ENCODE data around the gene IQGAP2.
A peak's percentile ranks its signal among the peaks of the same experiment; 100 is the strongest.

Gene IQGAP2

DNA sequence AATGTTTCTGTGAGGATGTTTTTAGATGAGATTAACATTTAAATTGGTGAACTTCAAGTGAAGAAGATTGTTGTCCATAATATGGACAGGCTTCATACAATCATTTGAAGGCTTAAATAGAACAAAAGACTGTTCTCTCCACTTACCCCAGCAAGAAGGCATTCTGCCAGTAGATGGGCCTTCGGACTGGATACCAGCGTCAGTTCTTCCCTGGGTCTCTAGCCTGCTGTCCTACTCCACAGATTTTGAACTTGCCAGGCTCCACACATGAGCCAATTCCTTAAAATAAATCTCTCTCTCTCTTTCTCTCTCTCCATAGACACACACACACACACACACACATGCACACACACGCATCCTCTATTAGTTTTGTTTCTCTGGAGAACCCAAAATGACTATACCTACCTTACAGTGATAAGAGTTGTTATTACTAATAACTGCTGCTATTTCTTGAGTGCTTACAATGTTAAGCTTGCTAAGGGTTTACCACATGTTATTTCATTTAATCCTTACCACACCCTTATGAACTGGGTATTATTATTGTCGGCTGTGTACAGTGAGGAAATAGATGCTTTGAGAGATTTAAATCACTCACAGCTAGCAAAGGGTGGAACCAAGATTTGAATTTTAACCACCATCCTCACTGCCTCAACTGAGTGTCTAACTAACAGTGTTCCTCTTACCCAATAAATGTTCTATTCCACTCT, 19.8 kb upstream of the IQGAP2 start:
- no peak for DNase-seq (ENCODE audit: low read depth in 3 of 3)

DNA sequence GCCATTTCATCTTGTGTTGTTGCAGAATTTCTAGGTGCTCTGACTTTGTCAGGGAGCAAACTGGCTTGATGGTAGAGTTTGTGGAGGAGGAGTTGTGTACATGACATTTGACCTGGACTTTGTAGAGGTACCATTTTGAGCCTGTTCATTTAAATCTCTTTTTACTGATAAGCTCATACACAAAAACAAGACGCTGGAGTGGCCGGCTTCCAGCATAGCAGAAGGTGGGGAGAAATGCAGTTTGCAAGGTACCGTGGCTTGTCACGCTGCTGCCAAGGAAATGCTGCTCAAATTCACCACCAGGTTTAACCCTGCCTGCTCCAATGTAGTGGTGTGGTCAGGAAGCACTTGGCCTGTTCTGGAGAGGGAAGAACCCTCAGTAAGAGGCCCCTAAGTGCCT, 18.9 kb upstream of the IQGAP2 start:
- no peak for DNase-seq (ENCODE audit: low read depth in 3 of 3)

DNA sequence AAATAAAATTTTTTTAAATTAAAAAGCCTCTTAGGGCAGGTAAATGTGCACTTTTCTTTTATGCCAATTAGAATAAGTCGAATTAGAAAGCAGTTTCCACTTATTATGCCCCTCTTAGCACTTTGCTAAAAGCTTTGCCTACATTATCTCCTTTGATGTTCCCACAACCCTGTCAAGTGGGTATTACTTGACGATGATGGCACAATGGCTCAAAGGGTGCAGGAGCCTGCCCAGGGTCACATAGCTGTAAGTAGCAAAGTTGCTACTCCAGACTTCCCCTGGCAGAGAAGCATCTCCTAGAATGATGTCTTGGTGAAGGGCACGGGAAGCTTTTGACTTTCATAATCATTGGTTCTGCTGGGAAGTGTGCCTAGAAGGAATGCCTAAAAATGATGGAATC, 18.4 kb upstream of the IQGAP2 start:
- DNase-seq (ENCODE audit: low read depth in 3 of 3) = no peak

DNA sequence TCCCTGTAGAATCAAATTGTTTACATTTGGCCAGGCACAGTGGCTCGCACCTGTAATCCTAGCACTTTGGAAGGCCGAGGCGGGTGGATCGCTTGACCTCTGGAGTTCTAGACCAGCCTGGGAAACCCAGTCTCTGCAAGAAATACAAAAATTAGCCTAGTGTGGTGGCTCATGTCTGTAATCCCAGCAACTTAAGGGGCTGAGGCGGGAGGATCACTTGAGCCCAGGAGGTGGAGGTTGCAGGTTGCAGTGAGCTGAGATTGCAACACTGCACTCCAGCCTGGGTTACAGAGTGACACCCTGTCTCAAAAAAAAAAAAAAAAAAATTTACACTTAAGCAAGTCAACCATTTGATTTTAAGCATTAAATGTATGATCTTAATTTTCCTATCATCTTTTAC, 17.5 kb upstream of the IQGAP2 start:
- DNase-seq (ENCODE audit: low read depth in 3 of 3) = no peak

DNA sequence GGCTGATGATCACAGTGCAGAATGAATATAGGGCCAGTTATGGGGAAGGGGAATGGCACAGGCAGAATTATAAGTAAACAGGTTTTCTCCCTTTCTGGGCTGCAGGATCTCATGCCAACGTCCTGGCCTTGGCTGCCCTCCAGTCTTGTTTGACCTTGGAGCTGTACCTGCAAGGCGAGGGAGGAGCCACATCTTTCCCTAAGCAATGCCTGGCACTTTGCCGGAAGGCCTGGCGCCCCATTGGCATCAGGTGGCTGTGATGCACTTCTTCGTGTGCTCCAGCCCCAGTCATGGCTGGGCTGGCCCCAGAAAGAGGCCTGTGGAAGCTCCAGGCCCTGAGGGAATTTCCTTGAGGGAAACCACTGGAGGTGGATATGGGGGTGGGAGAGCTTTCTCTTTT, 16.7 kb upstream of the IQGAP2 start:
- no peak for DNase-seq (ENCODE audit: low read depth in 3 of 3)

DNA sequence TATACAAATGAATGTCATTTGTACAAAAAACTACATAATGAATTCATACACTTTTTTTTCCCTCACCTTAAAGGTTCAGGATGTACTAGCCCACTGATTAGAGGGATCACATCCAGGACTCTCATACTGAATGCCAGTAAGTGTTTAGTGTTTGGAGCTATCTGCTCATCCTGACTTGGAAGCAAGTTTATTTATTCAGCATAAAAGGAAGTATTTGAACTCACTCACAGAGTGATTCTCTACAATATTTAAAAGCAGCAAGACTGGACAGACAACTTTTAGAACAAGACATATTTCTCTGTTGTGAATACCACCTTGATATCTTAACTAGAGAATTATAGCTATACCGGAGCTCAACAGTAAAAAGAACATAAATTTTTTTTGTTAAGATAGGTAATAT, 14.8 kb upstream of the IQGAP2 start:
- DNase-seq (ENCODE audit: low read depth in 3 of 3) = no peak

DNA sequence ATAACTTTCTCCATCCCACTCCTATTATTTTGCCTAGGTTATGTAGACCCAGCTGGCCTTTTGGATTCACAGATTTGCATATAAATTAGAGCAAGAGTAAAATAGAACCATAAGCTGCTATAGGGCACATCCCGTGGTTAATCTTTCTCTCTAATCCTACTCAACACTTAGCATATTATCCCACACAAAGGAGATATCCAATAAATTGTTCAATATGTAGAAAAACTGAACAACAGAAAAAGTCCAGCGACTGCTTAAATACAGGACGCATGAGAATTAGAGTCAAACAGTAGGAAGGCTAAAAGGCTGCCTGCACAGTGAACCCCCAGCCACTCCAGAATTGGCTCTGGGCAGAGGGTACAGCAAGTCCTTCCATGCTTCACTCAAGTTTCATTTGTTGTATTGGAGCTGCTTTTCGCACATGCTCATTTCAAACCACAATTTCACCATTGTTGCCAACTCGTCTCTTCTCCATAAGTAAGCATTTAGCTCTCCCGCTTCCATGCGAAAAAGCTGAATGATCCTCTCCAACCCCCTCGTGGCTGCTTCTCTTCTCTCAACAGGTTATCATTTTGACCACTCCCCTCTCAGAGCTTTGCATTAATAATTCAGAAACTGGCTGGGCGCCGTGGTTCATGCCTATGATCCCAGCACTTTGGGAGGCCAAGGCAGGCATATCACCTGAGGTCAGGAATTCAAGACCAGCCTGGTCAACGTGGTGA, 14.1 kb upstream of the IQGAP2 start:
- no peak for DNase-seq (ENCODE audit: low read depth in 3 of 3)

DNA sequence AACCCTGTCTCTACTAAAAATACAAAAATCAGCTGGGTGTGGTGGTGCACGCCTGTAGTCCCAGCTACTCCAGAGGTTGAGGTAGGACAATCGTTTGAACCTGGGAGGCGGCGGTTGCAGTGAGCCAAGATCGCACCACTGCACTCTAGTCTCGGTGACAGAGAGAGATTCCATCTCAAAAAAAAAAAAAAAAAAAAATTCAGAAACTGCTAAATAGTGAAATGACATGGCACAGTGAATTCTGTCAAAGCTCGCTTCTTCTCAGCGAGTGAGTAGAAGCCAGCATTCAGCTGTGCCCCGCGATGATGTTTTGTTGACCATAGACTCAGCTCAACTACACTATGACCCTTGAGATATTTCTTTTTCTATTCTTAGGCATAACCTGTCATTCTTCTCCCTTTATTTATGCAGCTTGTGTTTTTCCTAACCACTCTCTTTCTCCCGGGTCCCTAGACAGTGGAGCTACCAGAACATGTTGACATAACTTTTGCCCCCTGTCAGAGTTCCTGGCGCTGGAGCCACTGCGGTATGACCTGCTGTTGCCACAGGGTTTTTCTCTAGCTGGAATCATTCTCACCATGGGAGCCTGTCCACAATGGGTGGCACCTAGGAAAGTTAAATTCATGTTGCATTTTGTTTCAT, 13.5 kb upstream of the IQGAP2 start:
- no peak for DNase-seq (ENCODE audit: low read depth in 3 of 3)

DNA sequence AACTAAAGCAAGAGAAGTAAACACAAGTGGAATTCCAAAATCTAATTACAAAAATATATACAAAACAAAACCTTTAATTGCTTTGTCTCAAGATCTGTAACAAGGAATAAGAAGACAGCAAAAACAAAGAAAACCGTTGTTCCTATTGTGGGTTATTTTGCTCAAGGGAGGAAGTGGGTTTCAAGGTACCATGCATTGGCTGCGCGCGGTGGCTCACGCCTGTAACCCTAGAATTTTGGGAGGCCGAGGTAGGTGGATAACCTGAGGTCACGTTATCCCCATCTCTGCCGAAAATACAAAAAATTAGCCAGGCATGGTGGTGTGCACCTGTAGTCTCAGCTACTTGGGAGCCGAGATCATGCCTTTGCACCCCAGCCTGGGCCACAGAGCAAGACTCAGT, 12.1 kb upstream of the IQGAP2 start:
- DNase-seq (ENCODE audit: low read depth in 3 of 3) = no peak

DNA sequence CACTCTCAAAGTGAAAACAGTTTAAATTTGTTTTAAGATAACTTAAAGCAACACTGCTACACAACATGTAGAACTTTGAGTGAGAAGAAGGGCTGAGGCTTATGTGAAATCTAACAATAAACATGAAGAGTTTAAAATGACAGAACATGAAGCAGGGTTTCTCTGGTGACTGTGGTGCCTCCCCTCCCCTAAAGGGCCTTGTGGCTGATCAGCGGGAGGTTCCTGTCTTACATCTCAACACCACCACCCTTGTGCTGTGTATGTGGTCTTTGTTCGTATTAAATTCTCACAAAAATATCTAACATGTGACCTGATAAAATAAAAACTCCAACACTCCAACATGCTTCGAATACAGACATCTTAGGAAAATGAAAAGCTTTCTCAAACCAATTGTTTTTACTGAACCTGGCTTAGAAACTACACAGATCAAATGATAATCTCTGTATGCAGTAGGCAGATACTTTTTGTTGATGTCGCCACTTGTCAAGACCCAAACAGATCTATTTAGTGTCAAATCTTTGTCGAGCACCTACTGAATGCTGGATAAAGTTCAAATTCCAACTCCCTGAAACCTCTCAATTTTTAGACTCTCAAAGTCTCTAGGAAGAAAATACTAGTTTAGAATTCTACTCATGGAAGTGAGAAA, 9.9 kb upstream of the IQGAP2 start:
- DNase-seq (ENCODE audit: low read depth in 3 of 3) = no peak

DNA sequence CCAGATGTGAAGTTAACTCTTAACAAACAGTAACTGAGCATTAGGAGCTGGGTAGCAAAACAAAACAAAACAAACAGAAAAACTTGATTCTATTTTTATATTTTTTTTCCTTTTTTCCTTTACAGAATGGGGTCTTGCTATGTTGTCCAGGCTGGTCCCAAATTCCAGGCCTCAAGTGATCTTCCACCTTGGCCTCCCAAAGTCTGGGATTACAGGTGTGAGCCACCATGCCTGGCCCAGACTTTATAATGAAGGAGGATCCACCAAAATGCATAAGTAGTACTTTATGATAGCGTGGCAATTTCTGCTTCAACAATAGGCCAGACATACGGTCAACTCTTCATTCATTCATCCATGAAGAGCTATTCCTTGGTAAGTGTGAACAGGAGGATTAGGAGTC, 5.9 kb upstream of the IQGAP2 start:
- DNase-seq (ENCODE audit: low read depth in 3 of 3) = no peak

DNA sequence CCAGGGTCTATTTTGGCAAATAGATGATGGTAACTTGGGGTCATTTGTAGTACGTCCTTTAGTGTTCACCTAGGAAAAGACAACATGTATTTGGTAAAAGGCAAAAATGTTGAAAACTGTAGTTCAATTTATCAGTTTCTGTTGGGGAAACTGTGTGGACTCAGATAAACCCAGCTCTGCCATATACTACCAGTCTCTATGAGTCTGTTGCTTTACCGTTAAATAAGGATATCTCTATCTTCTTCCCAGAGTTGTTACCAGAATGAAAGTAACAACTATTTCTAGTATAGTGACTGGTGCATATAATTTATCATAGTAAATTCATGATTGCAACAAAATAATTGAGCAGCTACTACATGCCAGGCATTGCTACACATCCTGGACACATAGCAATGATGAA, 3.8 kb upstream of the IQGAP2 start:
- no peak for DNase-seq (ENCODE audit: low read depth in 3 of 3)

DNA sequence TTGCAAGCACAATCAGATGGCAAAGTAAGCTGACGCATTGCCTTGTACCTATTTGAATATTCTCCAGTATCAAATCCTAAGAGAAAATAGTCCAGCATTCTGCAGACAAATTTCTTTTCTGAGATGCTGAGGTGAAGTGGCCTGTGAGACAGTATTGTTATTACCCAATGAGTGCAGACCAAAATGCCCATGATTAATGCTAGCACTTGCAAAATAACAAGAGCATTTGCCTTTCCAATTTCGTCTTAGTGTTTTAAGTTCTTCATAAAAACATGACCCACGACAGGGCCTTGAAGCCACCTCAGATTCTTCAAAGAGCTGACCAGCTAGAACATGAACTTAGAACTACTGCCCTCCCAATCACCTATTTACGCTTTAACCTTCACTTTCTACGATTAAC, 2.6 kb upstream of the IQGAP2 start:
- no peak for DNase-seq (ENCODE audit: low read depth in 3 of 3)

DNA sequence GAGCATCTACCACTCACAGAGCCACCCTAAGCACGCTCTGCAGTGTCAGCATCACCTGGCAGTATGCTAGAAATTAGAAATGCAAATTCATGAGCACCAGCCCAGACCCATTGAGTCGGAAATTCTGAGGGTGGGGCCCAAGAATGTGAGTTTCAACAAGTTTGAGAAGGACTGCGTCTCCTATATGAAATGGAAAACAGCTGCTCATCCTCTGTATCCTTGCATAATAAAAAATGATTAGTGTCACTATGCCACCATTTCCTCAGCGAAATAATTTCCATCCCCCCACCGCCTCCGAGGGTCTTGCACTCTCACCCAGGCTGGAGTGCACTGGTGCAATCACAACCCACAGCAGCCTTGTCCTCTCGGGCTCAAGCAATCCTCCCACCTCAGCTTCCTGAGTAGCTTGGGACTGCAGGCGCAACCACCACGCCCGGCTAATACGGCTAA, 1.3 kb upstream of the IQGAP2 start:
- DNase-seq (ENCODE audit: low read depth in 3 of 3) = peak; percentile 6 to 41 (median 22)

DNA sequence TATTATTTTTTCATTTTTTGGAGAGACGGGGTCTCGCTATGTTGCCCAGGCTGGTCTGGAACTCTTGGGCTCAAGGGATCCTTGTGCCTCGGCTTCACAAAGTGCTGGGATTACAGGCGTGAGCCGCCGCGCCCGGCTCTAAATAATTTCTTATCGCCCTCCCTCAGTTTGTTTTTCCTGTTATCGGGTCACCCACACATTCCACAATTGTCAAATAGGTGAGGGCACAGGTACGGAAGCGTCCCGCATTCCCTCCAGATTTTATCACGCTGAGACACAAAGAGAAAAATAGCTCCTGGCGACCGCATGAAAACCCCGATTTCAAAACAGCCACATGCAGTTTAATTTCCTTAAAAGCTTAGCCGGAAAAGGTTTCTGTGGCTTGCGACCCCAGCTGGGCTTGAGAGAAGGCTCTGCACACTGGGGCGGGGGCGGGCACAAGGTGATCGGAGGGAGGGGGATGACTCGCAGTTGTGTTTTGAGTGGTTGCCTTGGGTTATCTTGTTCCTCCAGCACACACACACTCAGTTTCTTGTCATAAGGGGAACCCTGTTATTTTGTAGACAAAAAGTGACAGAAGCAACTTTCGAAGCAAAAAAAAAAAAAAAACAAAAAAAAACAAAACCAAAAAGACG, 717 bp upstream of the IQGAP2 start:
- peak; percentile 54 to 85 (median 72) for DNase-seq (ENCODE audit: low read depth in 3 of 3)

DNA sequence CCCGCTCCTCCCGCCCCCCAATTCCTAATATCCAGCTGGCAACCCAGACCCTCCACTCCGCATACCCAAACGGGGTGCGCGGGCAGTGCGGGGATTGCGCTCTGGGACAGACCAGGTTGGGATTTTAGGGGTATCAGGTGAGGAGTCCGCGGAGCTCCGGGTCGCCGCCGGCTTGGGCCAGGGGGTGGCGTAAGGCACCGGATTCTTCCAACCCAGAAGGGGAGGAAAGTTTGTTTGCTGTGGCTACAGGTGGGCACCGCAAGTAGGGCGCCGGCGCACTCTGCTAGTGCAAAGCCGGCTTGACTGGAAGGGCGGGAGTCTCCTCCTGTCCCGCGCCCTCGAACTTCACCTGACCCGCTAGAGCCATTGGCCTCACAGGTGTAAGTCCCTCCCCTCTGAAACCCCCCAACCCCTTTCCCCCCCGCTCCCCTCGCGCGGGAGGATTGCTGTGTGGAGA, 709 bp downstream of the IQGAP2 start:
- DNase-seq (ENCODE audit: low read depth in 3 of 3) = peak; percentile 24 to 58 (median 36)

DNA sequence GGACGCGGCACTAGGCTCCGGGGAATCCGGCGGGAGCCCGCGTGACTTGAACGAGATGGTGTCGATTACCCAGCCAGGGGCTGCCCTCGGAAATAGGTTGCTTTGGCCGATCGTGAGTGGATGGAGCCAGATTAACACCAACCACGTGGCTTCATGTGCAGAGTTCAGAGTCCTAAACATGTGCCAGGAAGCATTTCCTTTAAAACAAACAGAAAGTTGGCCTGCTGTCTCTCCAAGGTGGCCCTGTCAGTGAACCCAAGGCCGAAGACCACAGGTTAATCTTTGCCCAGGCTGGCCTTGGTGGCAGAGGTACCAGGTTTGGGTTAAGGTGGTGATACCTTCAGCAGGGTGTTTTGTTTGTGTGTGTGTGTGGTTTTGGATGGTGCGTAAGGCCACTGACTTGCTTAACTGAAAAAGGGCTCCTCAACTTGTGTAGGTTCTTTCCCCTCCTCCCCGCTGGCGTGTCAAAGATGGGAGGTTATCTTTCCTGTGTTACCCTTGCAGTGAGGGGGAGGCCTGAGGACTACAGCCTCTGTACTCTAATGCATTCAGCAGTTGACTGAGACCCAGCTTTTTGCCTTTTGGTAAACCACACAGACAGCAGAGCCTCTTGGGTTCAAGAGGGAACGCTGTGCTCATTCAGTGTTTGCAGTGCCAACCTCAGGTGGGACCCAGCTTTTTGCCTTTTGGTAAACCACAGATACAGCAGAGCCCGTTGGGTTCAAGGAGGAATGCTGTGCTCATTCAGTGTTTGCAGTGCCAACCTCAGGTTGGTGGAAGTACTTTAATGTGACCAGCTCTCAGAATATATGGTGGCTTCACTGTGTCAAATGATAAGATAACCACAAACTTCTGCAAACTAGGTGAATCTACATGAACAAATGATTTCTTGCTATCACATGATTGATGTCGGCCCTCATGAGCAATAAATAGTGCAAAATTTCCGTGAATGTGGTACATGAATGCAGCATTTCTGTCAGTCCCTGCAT, 1.4 kb downstream of the IQGAP2 start:
- DNase-seq (ENCODE audit: low read depth in 3 of 3) = peak; percentile 48 to 68 (median 49)

DNA sequence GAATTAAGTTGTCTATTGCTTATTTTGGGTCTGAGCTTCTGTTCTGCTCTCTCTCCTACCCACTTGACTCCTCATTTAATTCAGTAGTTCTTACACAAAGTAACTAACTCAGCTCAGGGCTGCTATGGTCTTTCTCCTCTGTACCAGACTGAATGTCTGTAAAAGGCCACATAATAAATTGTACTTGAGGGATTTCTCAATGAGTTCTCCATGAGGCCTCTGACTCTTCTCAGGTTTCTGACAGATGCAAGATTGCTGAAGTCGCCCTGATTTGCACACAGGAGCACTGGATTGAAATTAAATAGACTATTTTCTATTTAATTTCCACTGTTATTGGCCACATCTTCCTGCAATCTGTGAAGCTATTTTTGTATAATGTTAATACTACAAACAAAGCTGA, 2.9 kb downstream of the IQGAP2 start:
- no peak for DNase-seq (ENCODE audit: low read depth in 3 of 3)

DNA sequence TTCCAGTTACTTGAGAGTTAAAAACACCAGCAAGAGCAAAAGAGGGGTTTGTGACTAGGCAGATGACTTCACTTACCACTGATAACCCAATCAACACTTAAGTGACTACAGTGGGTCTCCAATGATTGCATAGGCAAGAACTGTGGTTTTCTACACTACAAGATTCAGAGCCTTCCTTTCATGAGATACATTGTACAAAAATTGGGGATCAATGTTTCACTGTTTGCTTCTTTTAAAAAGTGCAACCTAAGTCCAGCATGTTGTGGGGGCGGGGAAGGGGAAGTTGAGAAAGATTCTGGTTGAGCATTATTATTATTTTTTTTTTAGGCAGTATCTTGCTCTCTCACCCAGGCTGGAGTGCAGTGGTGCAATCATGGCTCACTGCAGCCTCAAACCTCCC, 3.6 kb downstream of the IQGAP2 start:
- DNase-seq (ENCODE audit: low read depth in 3 of 3) = no peak

DNA sequence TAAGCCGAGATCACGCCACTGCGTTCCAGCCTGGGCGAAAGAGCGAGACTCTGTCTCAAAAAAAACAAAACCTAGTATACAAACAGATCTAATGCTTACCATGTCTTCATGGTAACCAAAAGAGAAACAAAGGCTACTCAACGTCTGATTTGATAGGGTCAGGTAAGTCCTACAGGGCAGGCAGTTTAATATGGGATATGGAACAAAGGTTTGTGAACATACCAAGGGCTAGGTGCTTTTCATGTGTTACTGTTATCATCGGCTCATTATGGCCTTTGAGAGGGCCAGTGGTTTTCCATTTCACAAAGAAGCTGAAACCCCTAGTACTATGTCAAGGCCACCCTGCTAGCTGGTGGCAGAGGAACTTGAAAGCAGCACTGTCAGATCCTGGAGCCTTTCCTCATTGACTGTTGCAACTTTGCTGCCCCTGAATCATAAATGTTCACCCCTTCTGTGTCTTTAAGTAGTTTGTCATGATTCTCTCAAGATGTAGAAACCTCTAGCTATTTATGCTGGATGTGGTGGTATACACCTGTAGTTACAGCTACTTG, 5.1 kb downstream of the IQGAP2 start:
- DNase-seq (ENCODE audit: low read depth in 3 of 3) = no peak

All from stimulated activated CD4-positive, alpha-beta T cell treated with anti-CD3 and anti-CD28 coated beads, TNF-alpha, amount 100 ng/mL, for 24 hours (primary cell).